ENCODE data around the gene RXFP2.

RXFP2 gene, protein sequence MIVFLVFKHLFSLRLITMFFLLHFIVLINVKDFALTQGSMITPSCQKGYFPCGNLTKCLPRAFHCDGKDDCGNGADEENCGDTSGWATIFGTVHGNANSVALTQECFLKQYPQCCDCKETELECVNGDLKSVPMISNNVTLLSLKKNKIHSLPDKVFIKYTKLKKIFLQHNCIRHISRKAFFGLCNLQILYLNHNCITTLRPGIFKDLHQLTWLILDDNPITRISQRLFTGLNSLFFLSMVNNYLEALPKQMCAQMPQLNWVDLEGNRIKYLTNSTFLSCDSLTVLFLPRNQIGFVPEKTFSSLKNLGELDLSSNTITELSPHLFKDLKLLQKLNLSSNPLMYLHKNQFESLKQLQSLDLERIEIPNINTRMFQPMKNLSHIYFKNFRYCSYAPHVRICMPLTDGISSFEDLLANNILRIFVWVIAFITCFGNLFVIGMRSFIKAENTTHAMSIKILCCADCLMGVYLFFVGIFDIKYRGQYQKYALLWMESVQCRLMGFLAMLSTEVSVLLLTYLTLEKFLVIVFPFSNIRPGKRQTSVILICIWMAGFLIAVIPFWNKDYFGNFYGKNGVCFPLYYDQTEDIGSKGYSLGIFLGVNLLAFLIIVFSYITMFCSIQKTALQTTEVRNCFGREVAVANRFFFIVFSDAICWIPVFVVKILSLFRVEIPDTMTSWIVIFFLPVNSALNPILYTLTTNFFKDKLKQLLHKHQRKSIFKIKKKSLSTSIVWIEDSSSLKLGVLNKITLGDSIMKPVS
- 0 to 0.09 reads per million in 2 donors for total RNA-seq

DNA sequence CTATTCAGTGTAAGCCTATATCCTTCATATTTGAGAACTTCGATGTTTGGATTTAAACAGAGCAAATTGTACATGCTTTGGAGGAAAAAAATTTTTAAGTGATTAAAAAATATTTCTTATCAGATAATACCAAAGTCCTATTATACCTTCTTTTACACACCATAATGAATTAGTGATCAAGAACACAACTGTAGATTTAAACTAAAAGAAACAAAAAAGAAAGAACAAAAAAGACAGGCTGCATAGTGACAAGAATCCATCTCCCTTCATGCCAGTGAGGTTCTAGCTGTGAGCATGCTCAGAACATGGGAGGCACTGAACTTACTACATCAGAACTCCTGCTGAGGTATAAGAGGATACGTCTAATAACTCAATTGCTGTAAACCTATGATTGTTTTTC is at the start of gene RXFP2:
TSS of gene RXFP2 (plus strand) at position 301 of the 400 bp plus-strand sequence. CDS start at position 388, 87 bp downstream.
- DNase-seq = no peak

DNA sequence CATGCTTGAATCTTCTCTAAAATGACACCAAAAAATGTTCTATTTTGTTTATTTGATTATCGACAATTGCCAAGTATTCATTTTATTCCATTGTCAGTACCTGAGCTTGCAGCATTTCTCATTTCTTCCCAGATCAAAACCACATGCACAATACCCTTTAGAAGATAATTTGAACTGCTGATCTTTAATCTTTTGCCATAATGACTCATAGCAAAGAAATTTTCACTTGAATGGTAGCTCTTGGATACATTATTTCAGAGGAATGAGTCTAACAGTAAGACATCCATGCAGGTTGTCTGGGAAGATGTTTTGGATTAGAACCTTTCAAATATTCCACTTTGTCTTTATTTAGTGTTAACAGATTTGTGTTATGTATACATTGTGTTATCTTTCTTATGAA is 42.0 kb upstream of the RXFP2 start:
- no peak for DNase-seq

DNA sequence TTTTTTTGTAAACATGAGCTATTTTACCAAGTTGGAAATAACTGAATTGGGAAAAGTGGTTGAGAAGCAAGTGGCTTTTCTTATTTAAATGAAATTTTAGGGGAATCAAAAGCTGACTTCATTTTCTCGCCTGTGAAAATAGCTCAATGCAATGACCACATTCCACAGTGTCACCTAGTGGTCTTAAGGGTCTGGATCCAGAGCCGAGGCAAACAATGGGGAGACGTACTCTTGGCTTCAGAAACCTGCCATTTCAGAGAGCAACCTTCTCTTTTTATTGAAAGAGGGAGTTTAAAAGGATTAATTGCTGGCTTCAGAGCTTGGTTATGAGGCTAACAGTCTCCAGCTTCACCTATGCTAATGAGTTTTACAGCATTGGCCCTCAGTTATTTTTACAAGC is 39.7 kb upstream of the RXFP2 start:
- no peak for DNase-seq

DNA sequence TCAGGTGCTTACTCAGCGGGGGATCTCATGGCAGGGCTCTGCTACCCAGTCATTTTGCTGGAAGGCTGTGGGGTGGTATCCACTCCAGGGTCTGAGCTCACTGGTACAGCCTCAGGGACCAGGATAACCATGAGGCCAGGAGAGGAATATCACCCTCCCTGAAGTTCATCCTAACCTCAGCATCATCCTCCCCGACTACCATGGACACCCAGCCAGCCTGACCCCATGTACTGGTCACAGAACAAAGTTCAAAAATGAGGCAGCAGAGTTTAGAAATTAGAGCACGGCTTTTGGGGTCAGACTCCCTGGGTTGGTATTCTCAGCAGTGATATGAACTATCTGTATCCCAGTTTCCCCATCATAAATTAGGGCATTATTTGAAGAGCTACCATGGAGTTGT is 35.5 kb upstream of the RXFP2 start:
- no peak for DNase-seq

DNA sequence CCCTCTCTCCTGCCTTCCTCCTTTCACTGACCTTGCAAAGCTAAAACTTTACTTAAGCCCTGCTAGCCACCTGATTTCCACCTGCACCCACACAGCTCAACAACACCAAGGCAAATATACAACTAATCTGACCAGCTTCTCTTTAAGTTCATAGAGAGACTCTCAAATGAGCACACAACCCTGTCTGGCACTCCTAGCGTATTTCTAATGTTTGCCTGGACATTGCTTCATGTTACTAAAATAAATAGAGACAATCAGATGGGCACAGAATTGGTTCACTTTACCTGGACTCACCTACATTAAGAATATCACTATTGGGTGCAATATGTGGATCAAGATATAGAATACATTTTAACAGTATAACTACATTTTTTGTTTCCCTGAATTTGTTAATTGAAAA is 33.2 kb upstream of the RXFP2 start:
- no peak for DNase-seq

DNA sequence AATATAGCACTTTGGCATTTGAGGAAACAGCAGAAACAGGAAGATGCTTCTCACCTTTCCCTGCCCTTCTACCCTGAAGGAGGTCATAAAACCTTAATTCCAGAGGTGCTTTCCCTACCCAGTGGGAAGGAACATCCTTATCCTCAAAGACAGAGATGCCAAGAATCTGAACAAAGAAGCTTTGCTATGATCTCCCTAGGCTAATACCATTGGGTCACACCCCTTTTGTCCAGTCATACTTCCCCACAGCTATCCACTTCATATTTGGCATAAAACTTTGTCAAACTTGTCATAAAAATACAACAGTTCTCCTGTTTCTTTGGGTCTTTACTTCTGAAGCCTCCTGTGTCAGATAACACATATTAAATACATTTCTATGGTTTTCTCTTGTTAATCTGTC is 21.7 kb upstream of the RXFP2 start:
- no peak for DNase-seq

DNA sequence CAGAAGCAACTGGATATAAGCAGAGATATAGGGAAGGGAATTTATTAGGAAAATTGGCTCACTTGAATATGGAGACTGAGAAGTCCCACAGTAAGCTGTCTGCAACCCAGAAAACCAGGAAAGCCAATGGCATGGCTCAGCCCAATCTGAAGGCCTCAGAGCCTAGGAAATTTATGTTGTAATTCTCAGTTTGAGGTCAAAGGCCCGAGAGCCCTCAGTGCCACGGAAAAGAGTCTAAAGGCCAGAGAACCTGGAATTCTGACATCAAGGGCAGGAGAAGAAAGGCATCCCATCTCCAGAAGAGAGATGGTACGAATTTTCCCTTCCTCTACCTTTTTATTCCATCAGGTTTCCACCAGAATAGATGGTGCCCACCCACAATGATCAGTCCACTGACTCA is 20.1 kb upstream of the RXFP2 start:
- DNase-seq = no peak

DNA sequence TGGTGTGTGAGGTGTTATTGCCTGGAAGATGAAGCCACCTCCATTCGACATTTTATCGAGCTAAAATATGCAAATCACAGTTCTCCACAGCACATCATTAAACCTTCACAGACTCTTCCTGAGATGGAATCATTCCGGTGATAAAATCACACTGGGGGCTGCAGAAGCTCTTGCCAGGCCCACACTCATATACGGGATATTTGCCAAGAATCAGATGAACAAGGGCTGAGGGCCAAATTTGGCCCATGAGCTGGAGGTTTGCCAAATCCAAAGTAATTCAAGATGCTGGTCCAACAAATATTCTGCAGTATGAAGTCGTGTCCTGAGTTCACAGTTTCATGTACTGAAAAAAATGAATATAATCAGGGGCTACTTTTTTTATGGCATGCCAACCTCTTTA is 16.7 kb upstream of the RXFP2 start:
- DNase-seq = no peak

DNA sequence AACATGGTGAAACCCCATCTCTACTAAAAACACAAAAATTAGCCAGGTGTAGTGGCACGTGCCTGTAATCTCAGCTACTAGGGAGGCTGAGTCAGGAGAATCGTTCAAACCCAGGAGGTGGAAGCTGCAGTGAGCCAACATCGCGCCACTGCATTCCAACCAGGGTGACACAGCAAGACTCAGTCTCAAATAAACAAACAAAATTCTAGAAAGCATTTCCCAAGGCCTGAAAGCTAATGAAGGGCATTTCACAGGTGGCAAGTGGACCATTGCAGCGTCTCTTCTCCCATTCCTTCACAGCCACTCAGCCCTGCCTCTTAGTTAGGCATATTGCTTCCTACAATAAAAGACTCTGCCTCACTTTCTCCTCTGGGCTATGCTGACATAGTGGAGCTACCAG is 13.5 kb upstream of the RXFP2 start:
- no peak for DNase-seq

DNA sequence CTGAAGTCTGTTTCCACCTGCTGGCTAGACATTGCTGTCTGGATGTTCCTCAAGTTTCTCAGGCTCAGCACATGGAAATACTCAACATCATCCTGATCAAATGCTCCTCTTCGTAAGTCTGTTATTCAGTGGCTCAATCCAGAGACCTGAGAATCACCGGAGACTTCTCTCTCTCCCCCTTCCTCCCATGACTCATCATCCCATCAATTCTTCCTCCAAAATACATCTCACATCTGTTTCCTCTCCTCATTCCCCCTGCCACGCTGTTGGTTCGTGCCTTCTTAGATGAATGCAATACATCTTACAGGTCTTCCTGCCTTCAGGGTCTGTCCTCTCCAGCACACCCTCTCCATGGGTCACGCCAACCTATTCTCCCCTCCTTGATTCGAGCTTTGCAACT is 7.4 kb upstream of the RXFP2 start:
- DNase-seq = no peak

DNA sequence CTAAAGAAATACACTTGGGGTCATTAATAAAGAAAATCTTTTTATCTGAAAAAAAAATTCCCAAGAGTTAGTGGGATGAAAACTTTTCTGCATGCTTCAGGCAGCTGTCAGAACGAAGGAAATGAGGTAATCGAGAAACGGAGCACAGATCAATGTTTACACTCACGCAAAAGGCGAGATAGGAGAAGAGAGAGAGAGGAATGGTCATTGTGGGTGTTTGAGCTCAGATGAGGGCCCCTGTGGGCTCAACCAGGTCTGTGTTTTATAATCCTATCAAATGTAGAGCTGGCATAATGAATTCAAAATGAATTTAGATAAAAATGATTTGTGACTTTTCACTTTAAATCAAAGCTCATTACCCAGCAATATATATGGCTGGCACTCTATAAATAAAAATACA is 6.3 kb upstream of the RXFP2 start:
- no peak for DNase-seq

DNA sequence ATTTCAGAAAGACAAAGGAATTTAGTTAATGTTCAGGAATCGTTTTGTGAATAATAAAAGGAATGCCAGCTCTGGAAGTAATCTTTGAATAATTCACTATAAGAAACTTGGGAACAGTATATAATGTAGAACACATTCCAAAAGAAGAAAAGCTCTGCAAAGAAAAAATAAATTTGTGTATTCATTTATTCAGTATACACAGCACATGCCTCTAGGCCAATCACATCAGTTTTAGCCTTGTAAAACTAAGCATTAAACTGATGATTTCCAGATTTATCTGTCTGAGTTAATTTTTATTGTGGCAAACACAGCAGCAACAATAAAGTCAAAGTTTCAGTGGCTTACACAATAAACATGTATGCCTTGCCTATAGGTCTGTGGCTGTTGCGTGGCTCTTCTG is 5.7 kb upstream of the RXFP2 start:
- DNase-seq = no peak

DNA sequence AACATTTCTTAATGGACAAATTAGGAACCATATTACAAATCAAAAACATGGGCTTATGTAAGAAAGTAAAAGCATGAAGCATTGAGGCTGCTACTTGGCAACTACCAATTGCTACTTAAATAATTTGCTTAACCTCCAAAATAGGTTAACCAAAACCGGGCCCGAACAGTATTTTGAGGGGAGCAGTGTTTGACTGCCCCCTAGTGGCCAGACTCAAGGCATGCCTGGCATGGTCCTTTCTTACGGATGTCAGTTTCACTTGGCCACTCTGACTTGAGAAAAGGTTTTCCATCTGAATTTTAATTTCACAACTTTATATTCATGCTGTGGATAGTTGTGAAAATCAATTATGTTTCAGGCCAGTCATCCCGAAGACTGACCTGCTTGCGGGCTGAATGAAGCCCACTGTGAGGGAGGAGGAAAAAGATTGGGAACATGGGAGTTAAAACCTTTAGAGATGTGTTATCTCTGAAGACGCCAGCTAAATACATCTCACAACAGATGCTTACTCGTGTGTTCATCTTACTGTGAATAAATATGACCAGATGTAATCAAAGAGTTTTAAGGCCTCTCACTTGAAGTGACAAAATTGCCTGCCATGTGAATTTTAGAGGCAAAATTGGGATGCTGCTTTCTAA is 2.9 kb downstream of the RXFP2 start:
- no peak for DNase-seq

DNA sequence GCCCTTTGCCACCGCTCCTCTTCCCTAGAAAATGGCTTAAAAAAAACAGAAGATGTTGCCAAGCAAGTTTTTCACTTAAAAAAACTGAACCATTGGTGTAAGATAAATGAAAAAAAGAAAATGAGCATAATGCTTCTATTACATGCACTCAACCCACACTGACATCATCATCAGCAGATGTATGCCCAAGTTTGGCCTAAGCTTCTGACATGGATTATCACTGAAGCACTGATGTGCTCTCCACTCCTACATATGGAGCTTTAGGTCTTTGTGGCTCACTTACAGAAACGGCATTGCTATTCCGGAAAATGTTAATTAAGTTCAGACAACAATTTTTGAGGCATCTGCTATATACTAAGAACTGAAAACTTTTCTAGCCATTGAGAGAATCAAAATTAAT is 8.0 kb downstream of the RXFP2 start:
- DNase-seq = no peak

DNA sequence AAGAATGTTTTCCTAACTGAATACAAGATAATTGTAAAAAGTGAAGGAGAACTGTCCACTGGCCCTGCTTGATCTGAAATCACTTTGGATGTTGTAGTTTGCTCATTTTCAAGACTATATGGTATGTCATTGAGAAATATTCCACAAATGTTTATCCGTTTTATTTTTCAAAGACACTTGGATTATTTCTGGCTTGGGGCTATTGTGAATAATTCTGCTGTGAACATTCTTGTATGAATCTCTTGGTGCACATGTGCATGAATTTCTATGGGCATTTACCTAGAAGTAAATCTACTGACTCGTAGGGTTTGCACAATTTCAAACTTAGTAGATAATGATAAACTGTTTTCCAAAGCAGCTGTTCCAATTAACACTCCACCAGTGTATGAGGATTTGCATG is 8.6 kb downstream of the RXFP2 start:
- no peak for DNase-seq

DNA sequence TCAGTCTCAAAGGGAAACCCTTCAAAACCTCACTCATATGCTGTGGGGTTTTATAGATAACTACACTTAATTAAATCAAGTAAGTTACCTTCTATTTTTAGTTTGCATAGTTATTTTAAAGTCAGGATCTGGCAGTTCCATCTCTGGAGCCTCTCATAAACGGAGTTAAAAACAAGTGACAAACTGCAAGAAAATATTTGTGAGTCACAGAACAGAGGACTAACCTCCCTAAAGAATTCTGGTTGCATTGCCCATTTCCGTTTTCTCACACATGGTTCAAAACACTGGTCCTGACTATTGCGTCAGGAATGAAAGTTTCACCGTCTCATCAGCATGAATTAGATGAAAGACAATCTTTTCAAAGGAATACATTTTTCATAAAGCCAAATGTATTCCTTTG is 10.6 kb downstream of the RXFP2 start:
- no peak for DNase-seq

DNA sequence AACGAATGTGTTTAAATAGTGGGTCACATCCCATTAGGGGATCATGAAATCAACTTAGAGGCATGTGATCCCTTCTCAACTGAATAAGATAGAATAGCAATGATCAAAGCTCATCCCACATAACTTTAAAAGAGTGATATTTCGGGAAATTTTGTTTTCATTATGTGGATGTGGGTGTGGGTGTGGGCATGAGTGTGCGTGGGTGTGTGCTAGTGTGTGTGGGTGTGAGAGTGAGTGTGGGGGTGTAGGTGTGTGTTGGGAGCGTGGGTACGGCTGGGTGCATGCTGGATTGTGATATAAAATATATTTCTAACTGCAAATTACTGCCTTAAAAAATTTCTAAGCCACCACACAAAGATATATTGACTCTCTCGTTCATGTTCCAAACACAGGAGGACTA is 15.9 kb downstream of the RXFP2 start:
- no peak for DNase-seq

DNA sequence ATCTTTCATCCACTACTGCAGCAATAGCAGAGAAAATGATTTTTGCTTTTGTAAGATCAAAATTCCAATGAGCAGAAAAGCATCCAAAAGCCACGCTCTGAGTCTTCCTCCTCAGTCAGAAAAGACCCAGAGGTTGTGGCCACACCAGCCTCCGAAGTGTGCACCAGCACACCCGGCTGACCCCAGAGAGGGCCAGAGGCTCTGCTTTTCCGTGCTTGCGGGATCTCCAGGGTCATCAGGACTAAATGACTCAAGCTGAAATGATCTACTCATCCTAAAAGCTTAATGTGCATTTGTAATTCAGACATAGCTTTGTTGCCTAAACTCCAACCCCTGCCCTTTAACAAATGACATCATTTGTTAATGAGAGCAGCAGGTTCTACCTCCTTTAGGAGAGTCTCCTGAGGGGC is 16.5 kb downstream of the RXFP2 start:
- DNase-seq = no peak

DNA sequence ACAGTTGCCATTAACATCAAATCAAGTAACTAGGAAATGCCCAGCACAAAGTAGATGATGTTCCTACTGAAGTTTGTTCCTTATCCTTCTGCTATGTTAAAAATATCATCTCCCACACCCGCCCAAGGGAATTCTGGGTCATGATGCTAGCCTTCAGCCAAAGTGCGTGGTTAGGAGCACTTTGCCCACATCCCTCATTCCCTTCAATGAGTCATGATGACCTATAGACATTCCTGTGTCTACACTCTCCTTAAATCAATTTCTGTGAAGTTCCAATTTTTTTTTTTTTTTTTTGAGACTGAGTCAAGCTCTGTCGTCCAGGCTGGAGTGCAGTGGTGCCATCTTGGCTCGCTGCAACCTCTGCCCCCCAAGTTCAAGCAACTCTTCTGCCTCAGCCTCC is 17.0 kb downstream of the RXFP2 start:
- DNase-seq = no peak

DNA sequence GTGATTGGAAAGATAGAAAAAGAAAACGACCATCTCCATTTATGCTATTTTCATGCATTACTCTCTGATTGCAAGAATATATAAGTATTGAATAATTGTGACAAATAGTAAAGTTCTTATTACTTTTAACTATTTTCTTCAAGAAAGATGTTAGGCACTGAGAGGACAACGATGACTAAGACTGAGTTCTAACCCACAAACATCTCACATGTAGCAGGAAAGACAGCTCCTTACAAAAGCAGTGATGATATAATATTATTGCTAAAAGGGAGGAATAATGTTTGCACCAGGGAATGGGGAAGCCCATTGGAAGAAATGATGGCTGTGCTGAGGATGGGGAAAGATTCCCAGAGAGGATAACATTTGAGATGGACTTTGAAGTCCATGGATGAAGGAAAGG is 22.6 kb downstream of the RXFP2 start:
- DNase-seq = no peak

DNA sequence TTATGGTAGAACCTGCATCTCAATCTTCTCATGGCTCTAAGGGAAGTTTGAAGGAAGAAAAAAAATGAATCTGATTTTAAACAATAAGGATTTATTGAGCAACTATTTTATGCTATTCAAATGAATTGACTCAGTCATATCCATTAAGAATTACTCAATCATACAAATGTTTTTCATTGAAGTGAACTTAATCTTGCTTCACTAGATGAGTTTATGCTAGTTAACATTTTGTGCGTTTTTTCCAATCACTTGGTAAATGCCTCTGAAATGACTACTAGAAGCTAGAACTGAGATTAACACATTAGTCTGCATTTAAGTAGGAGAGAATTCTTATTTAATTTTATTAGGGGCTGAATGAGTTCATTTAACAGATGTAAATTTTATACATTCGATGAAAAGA is 25.2 kb downstream of the RXFP2 start:
- no peak for DNase-seq

DNA sequence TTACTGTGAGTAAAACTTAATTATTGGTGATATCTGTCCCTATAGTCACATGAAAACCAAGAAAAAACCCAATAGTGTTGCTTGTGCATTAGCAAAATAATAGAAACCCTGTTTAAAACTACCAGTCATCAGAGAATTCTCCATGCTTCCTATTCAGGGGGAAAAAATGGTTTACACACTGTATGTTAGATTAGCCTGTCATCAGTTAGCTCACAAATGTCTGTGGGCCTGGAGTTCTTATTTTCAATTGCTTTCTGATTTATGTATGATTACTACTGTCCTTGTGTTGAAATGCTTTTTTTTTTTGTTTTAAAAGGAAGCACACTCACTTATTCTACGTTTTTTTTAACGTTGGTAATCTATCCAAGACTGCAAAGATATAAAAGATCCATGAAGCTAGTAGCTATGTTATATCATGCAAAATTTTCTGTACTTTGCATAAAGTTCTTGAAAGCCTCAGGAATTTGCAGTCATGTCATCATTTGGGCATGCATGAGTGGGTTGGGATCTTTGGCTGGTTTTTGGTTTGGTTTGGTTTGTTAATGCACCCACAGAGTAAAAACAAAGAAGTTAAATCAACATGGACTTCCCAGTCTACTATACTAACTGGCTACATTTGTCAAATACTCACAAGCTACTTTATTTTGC is 25.9 kb downstream of the RXFP2 start:
- no peak for DNase-seq

DNA sequence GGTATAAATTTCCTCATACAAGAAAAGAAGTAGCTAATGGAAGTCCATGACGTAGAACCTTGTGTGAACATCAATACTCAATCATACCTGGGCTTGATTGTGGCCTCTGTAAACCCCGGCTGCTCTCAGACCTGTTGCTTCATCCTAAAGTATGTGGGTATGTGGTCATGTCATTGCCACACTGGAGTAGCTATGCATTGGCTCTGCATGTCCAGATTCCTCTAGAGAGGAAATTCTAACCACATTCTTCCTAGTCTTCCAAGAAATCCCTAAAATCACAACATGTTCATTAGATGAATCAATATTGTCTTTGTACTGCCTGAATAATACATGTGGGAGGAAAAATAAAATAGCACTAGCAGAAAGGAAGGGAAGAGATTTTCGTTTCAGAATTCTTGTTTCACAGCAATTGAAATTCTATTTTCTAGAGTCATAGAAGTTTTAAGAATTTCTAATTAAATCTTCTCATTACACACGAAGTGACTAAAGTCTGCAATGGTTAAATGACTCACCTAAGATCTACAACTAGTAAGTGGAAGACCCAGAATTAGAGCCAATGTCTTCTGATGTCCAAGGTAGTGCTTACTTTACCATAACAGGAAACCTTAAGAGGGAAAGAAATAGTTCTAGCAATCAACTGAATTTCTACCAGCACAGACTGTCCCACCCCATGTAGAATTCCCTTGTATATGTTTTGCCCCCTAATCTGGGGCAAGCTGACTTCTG is 28.0 kb downstream of the RXFP2 start:
- no peak for DNase-seq
